ENCODE results near the gene FBXO34.

DNA sequence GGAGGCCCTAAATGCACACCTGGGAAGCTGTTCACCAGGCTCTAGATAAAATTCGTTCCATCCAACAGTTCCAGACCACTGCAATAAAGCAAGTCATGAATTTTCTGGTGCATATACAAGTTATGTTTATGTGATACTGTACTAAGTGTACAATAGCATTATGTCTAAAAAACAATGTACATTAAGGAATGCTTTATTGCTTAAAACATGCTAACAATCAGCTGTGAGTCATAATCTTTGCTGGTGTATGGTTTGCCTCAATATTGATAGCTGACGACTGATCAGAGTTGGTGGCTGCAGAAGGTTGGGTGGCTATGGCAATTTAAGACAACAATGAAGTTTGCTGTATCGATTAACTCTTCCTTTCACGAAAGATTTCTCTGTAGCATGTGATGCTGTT, 88.1 kb downstream of the FBXO34 start:
- no peak for TF ChIP-seq EZH2phosphoT487 (conservative IDR thresholded peaks at IDR 0.05; ENCODE audit: low read length)
- TF ChIP-seq, protein P1, sequence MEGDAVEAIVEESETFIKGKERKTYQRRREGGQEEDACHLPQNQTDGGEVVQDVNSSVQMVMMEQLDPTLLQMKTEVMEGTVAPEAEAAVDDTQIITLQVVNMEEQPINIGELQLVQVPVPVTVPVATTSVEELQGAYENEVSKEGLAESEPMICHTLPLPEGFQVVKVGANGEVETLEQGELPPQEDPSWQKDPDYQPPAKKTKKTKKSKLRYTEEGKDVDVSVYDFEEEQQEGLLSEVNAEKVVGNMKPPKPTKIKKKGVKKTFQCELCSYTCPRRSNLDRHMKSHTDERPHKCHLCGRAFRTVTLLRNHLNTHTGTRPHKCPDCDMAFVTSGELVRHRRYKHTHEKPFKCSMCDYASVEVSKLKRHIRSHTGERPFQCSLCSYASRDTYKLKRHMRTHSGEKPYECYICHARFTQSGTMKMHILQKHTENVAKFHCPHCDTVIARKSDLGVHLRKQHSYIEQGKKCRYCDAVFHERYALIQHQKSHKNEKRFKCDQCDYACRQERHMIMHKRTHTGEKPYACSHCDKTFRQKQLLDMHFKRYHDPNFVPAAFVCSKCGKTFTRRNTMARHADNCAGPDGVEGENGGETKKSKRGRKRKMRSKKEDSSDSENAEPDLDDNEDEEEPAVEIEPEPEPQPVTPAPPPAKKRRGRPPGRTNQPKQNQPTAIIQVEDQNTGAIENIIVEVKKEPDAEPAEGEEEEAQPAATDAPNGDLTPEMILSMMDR (IDR thresholded peaks at IDR 0.05; ENCODE audit: insufficient read depth, low read length, poor library complexity, severe bottlenecking) = no peak
